Hepatocyte (in vitro differentiated cells): Measurements from ENCODE around the gene PLXNB3. TPM values are rescaled to one million over a fixed set of nuclear protein-coding genes. Genes with fewer than 3 reads are reported as not detected.

Experiments used
- DNase-seq: peaks from one replicate; pipeline ENCODE4 v3.0.0-alpha.2; 2016; ENCODE audit warnings: low spot score
- H2AFZ ChIP-seq: fragments of 200-600 bp; sonication (generic); 2 replicates; pipeline ENCODE4 v1.6.0; 2016; ENCODE audit warnings: antibody characterized with exemption, mild to moderate bottlenecking
- H3K27ac ChIP-seq: fragments of 200-600 bp; sonication (generic); 2 replicates; pipeline ENCODE4 v1.5.1; 2016; ENCODE audit warnings: mild to moderate bottlenecking
- H3K27me3 ChIP-seq: fragments of 200-600 bp; sonication (generic); 2 replicates; pipeline ENCODE4 v1.6.1; 2016
- H3K36me3 ChIP-seq: fragments of 200-600 bp; sonication (generic); replicated peaks from 2 replicates; pipeline ENCODE4 v1.5.1; 2016; ENCODE audit warnings: low read depth; ENCODE audit not compliant: insufficient read depth
- H3K4me1 ChIP-seq: fragments of 200-600 bp; sonication (generic); 2 replicates; pipeline ENCODE4 v1.5.1; 2016; ENCODE audit warnings: mild to moderate bottlenecking, moderate library complexity; ENCODE audit not compliant: insufficient read depth
- H3K4me2 ChIP-seq: fragments of 200-600 bp; sonication (generic); 2 replicates; pipeline ENCODE4 v1.6.0; 2016
- H3K4me3 ChIP-seq: fragments of 200-600 bp; sonication (generic); 2 replicates; pipeline ENCODE4 v1.5.1; 2016; ENCODE audit warnings: mild to moderate bottlenecking
- H3K79me2 ChIP-seq: fragments of 200-600 bp; sonication (generic); 2 replicates; pipeline ENCODE4 v1.6.0; 2017; ENCODE audit warnings: mild to moderate bottlenecking
- H3K9me2 ChIP-seq: fragments of 200-600 bp; sonication (generic); replicated peaks from 2 replicates; pipeline ENCODE4 v1.6.0; 2017; ENCODE audit warnings: mild to moderate bottlenecking; ENCODE audit not compliant: insufficient read depth
- H3K9me3 ChIP-seq: fragments of 200-600 bp; sonication (generic); 2 replicates; pipeline ENCODE4 v1.5.1; 2016; ENCODE audit warnings: low read depth, mild to moderate bottlenecking
- H4K20me1 ChIP-seq: fragments of 200-600 bp; sonication (generic); 2 replicates; pipeline ENCODE4 v1.6.0; 2016; ENCODE audit warnings: mild to moderate bottlenecking; ENCODE audit not compliant: insufficient read depth, poor library complexity, severe bottlenecking
- CTCF ChIP-seq: fragments of 200-600 bp; sonication (generic); IDR thresholded peaks from 2 replicates; pipeline ENCODE4 v1.5.1; 2016; ENCODE audit warnings: antibody characterized with exemption, mild to moderate bottlenecking; ENCODE audit not compliant: poor library complexity
- EZH2 ChIP-seq: fragments of 200-600 bp; sonication (generic); IDR thresholded peaks from 2 replicates; pipeline ENCODE4 v1.6.1; 2016; ENCODE audit warnings: antibody characterized with exemption, mild to moderate bottlenecking, borderline replicate concordance
- EZH2phosphoT487 ChIP-seq: fragments of 200-600 bp; sonication (generic); IDR thresholded peaks from one replicate; pipeline ENCODE4 v1.6.1; 2018; ENCODE audit warnings: antibody characterized with exemption, mild to moderate bottlenecking, low read depth, moderate library complexity; ENCODE audit not compliant: unreplicated experiment, severe bottlenecking
- WGBS: methylation state at CpG from one replicate; pipeline ENCODE4 v1.1.6; 2016; ENCODE audit warnings: low lambda C conversion rate; ENCODE audit errors: missing lambda C conversion rate; 5-methylcytosine and 5-hydroxymethylcytosine counted together
- polyA plus RNA-seq: library from polyadenylated mRNA; unstranded; fragments of >200 nt; fragmentation: Nextera tagmentation; extraction: Ambion mirVana; gene quantifications from 2 replicates; pipeline ENCODE4 v1.2.1, GENCODE V29; 2016
- total RNA-seq: library from RNA; depleted of rRNA; stranded (reverse); fragments of >200 nt; gene quantifications from 2 replicates; pipeline ENCODE4 v1.2.3, GENCODE V29; 2014

The PLXNB3 gene
- total and polyA plus RNA-seq, 2 experiments from 2014 or later, result 0.27 to 0.87 TPM

- no peaks in the 10 kb centered on the region for H4K20me1 ChIP-seq
- no peaks in the 10 kb centered on the region for H3K27me3 ChIP-seq
- no peaks in the 10 kb centered on the region for H3K79me2 ChIP-seq
- DNase-seq, result no peak
- no peaks in the 10 kb centered on the region for H3K4me1 ChIP-seq
- H3K9me3 ChIP-seq, result no peaks in the 10 kb centered on the region
- no peaks in the 10 kb centered on the region for H3K9me2 ChIP-seq
- H2AFZ ChIP-seq, result no peak overlapping the region
- no peak overlapping the region for H3K4me2 ChIP-seq
- no peak for TF ChIP-seq EZH2phosphoT487
- TF ChIP-seq EZH2, result no peak
- TF ChIP-seq CTCF, result no peak
- H3K27ac ChIP-seq, result no peak overlapping the region
- H3K4me3 ChIP-seq, result no peak overlapping the region
- no peaks in the 10 kb centered on the region for H3K36me3 ChIP-seq
- 98% methylated on average over 23 of the region's 23 CpGs for WGBS
Observed at GRCh38 chrX:153773218-153773611, 9.2 kb downstream of the PLXNB3 start.

GRCh38 chrX:153773741-153774575 is 9.9 kb downstream of the PLXNB3 start:
- no peaks in the 10 kb centered on the region for H3K27me3 ChIP-seq
- TF ChIP-seq EZH2phosphoT487, result no peak
- no peak for TF ChIP-seq EZH2
- TF ChIP-seq CTCF, result no peak
- H3K9me2 ChIP-seq, result no peaks in the 10 kb centered on the region
- 94% methylated on average over 35 of the region's 48 CpGs for WGBS
- no peak overlapping the region for H2AFZ ChIP-seq
- no peak overlapping the region for H3K4me2 ChIP-seq
- H3K4me3 ChIP-seq, result no peak overlapping the region
- H3K9me3 ChIP-seq, result no peaks in the 10 kb centered on the region
- H3K79me2 ChIP-seq, result no peaks in the 10 kb centered on the region
- no peak overlapping the region for H3K27ac ChIP-seq
- no peak for DNase-seq
- H4K20me1 ChIP-seq, result no peaks in the 10 kb centered on the region
- no peaks in the 10 kb centered on the region for H3K36me3 ChIP-seq
- no peaks in the 10 kb centered on the region for H3K4me1 ChIP-seq

- Histone ChIP-seq H3K4me2 (no peak overlapping the region), H3K4me1 (no peaks in the 10 kb centered on the region), H3K4me3 (no peak overlapping the region), H3K27ac (no peak overlapping the region), H3K79me2 (no peaks in the 10 kb centered on the region), H3K36me3 (no peaks in the 10 kb centered on the region), H3K9me2 (no peaks in the 10 kb centered on the region), H2AFZ (no peak overlapping the region), H4K20me1 (no peaks in the 10 kb centered on the region), H3K9me3 (no peaks in the 10 kb centered on the region), H3K27me3 (no peaks in the 10 kb centered on the region)
- TF ChIP-seq EZH2 (no peak), CTCF (no peak), EZH2phosphoT487 (no peak)
- DNase-seq, result no peak
- WGBS, result 91% methylated on average over 36 of the region's 37 CpGs
Observed at GRCh38 chrX:153774576-153775292, 10.7 kb downstream of the PLXNB3 start.
